Fibroblast of mammary gland (primary cell): ENCODE data around the gene CAPZB.

Experiments
- DNase-seq: peaks from one replicate; pipeline ENCODE4 v3.0.0-alpha.2; 2010; ENCODE audit warnings: low read depth
- H3K4me3 ChIP-seq: 2 replicates; pipeline ENCODE4 v1.5.1; 2011; ENCODE audit warnings: low read depth, mild to moderate bottlenecking, low read length, moderate library complexity; ENCODE audit not compliant: control insufficient read depth
- TF ChIP-seq, protein P1 (sequence below): conservative IDR thresholded peaks from 2 replicates; pipeline ENCODE4 v1.5.1; 2011; ENCODE audit warnings: low read depth, low read length, inconsistent platforms; ENCODE audit not compliant: control insufficient read depth, insufficient read depth

Gene CAPZB

DNA sequence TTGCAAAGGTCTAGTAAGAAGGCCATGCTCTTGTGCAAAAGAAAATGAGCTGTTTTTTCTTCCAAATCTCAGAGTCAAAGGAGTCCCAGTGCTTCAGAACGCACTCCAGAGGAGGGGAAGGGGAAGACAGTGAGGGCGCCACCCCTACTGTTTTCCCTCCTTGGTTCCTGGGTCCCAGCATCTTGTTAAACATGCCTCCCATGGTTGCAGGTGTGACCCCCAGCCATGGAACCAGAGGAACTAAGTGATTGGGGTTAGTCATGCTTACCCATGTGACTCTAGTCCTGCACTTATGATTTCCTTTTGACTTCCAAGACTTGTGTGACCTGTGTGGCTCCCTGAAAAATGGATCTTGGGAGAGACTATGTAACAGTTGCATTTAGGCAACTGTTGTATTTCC lies 190.7 kb downstream of the CAPZB start:
- no peak for DNase-seq
- H3K4me3 ChIP-seq = no peak overlapping the region
- TF ChIP-seq, protein P1, sequence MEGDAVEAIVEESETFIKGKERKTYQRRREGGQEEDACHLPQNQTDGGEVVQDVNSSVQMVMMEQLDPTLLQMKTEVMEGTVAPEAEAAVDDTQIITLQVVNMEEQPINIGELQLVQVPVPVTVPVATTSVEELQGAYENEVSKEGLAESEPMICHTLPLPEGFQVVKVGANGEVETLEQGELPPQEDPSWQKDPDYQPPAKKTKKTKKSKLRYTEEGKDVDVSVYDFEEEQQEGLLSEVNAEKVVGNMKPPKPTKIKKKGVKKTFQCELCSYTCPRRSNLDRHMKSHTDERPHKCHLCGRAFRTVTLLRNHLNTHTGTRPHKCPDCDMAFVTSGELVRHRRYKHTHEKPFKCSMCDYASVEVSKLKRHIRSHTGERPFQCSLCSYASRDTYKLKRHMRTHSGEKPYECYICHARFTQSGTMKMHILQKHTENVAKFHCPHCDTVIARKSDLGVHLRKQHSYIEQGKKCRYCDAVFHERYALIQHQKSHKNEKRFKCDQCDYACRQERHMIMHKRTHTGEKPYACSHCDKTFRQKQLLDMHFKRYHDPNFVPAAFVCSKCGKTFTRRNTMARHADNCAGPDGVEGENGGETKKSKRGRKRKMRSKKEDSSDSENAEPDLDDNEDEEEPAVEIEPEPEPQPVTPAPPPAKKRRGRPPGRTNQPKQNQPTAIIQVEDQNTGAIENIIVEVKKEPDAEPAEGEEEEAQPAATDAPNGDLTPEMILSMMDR = no peak

DNA sequence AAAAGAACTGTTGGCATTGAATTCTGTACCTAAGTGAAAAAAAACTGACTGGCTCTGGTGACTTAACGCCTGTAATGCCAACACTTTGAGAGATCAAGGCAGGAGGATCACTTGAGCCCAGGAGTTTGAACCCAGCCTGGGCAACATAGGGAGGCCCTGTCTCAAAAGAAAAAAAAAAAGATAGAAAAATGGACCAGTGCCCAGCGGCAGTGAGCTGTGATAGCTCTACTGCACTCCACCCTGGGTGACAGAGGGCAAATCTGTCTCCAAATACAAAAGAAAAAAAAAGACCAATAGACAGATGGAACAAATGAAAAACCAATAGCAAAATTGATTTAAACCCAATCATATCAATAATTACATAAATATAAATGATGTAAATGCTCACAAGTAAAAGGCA lies 196.1 kb downstream of the CAPZB start:
- DNase-seq = no peak
- TF ChIP-seq, protein P1 = no peak
- H3K4me3 ChIP-seq = no peak overlapping the region
